Measurements from ENCODE around the gene UNC80.

DNA sequence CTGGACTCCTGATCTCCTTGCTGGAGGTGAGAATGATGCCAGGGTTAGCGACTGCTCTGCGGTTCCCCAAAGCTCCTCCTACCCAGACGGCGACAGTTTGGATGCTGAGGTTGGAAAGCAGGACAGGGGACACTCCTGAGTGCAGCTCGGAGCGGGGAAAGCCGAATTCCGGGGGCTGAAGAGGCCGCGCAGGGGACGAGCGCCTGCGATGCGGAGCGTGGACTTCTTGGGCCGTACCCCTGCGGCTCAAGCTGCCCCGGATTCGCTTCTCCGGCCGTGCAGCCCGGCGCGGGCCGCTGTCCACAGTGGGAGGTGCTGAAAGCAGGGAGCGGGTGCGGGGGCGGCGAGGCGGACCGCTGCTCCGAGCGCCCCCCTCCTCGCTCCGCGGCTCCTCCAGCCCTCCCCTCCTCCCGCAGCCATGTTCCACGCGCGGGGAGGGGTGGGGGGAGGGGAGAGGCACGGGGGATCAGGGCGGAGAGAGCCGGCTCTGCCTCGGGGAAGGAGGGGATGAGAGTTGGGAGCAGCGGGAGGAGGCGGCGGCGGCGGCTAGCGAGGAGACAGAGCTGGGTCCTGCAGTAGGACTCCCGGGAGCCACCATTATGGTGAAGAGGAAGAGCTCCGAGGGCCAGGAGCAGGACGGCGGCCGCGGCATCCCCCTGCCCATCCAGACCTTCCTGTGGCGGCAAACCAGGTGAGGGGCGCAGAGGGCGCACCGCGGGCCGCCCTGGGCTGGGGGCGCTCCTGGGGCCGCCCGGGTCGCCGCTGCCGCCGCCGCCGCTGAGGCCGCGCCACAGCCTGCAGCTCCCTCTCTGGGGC lies at the start of gene UNC80:
- TF ChIP-seq, protein P1, sequence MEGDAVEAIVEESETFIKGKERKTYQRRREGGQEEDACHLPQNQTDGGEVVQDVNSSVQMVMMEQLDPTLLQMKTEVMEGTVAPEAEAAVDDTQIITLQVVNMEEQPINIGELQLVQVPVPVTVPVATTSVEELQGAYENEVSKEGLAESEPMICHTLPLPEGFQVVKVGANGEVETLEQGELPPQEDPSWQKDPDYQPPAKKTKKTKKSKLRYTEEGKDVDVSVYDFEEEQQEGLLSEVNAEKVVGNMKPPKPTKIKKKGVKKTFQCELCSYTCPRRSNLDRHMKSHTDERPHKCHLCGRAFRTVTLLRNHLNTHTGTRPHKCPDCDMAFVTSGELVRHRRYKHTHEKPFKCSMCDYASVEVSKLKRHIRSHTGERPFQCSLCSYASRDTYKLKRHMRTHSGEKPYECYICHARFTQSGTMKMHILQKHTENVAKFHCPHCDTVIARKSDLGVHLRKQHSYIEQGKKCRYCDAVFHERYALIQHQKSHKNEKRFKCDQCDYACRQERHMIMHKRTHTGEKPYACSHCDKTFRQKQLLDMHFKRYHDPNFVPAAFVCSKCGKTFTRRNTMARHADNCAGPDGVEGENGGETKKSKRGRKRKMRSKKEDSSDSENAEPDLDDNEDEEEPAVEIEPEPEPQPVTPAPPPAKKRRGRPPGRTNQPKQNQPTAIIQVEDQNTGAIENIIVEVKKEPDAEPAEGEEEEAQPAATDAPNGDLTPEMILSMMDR (IDR thresholded peaks at IDR 0.05) = no peak
- TF ChIP-seq POLR2AphosphoS5 (IDR thresholded peaks at IDR 0.05) = no peak

Data from gastroesophageal sphincter (tissue), 3 donors.